ES-I3 (cell line): ENCODE measurements around the gene SEPHS1.
"Not testable (repeated sequence)": the region's sequence is repeated elsewhere in the genome, so short reads cannot be mapped to it uniquely, and the experiment has no call there.

Source experiments
- H3K36me3 ChIP-seq: 2 replicates; pipeline ENCODE4 v1.6.1; 2013; ENCODE audit warnings: mild to moderate bottlenecking, low read length, control low read depth, moderate library complexity; ENCODE audit not compliant: insufficient read depth
- H3K4me1 ChIP-seq: 2 replicates; pipeline ENCODE4 v1.6.1; 2013; ENCODE audit warnings: mild to moderate bottlenecking, control low read depth, low read length; ENCODE audit not compliant: insufficient read depth
- H3K9ac ChIP-seq: 2 replicates; pipeline ENCODE4 v1.6.1; 2013; ENCODE audit warnings: low read depth, mild to moderate bottlenecking, low read length, moderate library complexity
- H3K9me3 ChIP-seq: 2 replicates; pipeline ENCODE4 v1.6.1; 2013; ENCODE audit warnings: mild to moderate bottlenecking, low read length, moderate library complexity; ENCODE audit not compliant: control insufficient read depth, insufficient read depth

SEPHS1 gene

DNA sequence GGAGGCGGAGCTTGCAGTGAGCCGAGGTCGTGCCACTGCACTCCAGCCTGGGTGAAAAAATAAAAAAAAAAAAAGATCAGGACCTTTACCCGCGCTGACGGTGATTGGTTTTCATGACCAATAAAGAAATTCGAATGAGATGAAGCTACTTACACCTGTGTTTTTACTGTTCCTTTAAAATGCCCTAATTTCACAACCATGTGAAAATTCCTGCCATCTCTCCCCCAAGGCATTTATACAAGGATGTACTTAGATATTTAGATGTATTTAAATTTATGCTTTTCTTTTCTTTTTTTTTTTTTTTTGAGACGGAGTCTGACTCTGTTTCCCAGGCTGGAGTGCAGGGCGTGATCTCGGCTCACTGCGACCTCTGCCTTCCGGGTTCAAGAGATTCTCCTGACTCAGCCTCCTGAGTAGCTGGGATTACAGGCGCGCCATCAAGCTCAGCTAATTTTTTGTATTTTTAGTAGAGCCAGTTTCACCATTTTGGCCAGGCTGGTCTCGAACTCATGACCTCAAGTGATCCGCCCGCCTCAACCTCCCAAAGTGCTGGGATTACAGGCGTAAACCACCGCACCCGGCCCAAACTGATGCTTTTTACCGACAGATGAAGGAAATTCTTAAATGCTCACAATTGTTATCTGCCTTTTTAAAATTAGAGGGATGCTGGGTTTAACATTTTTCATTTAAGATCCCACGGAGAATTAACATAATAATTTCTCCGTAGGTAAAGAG lies 45.1 kb downstream of the SEPHS1 start:
- H3K36me3 ChIP-seq = no peaks in the 10 kb centered on the region
- no peaks in the 10 kb centered on the region for H3K4me1 ChIP-seq
- no peaks in the 10 kb centered on the region for H3K9me3 ChIP-seq
- H3K9ac ChIP-seq = peak overlapping the region; percentile 92; the same call in 1 of the 2 replicates

DNA sequence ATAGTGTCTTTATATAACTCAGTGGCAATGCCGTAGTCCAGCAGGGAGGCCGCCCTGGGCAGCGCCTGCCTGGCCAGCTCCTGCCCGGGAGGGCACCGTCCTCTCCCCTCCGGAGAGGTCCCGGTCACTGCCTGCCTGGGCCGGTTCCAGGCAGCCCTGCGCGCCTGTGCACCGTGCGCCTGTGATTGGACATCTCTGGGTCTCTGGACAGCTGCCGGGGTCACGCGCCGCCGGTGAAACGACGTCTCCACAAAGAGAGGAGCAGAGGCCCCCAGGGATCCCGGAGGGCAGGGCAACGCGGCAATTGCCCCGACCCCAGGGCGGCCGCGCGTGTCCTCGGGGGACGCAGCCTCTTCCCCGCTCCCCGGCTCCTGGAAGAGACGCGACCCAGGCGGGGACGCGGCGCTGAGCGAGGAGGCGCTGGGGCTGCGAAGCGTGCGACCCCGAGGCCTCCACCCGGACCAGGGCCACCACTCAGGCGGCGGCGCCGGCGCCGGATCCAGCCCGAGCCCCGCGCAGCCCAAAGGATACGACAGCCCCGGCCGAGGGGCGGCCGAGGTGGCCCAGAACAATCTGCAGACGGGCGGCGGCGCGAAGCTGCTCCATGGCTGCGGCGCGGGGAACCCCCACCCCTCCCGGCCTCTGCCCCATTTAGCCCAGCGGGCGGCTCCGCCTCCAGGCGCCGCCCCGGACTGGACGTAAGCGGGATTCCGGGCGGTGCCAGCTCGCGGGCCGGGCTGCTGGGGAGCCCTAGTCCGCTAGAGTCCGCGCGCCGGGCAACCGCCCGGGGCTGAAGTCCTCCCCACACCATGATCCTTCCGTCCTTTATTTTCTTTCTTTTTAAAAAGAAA lies 48.4 kb downstream of the SEPHS1 start, which contains the start of gene PHYH:
PHYH (minus strand) TSS at position 628 of the 851 bp plus-strand sequence; CDS start at position 606, 22 bp downstream.
- H3K9me3 ChIP-seq = no peaks in the 10 kb centered on the region
- H3K9ac ChIP-seq = peak within 1 kb of the TSS; percentile 90
- H3K4me1 ChIP-seq = no peaks in the 10 kb centered on the region
- H3K36me3 ChIP-seq = no peaks in the 10 kb centered on the region

DNA sequence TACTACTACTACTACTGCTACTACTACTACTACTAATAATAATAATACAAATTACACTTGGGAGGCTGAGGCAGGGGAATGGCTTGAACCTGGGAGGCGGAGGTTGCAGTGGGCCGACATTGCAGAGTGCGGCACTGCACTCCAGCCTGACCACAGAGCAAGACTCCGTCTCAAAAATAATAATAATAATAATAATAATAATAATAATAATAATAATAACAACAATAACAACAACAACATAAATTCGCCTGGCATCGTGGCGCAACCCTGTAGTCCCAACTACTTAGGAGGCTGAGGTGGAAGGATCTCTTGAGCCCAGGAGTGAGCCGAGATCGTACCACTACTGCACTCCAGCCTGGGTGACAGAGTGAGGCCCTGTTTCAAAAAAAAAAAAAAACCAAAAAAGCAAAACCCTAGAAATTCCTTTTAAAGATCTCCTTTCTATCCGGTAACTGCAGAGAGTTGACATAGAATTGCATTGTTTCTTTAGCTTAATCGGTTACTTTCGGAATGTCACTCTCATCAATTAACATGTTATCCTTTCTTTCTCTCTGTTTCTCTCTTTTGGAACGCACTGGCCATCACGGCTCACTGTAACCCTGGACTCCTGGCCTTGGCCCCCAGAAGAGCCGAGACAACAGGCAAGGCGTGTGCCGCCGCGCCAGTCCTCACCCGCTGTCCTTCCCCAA lies 49.2 kb downstream of the SEPHS1 start:
- no peaks in the 10 kb centered on the region for H3K4me1 ChIP-seq
- no peaks in the 10 kb centered on the region for H3K9me3 ChIP-seq
- H3K36me3 ChIP-seq = no peaks in the 10 kb centered on the region
- peak overlapping the region; percentile 90 for H3K9ac ChIP-seq

DNA sequence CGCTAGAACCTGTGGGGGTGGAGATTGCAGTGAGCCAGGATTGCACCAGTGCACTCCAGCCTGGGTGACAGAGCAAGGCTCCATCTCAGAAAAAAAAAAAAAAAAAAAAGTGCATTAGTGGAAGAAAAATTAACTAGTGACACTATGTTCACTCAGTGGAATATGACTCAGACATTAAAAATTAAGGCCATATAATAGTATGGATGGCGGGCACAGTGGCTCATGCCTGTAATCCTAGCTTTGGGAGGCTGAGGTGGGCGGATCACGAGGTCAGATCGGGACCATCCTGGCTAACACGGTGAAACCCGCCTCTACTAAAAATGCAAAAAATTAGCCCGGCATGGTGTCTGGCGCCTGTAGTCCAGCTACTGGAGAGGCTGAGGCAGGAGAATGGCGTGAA lies 51.6 kb downstream of the SEPHS1 start:
- no peaks in the 10 kb centered on the region for H3K4me1 ChIP-seq
- no peaks in the 10 kb centered on the region for H3K9me3 ChIP-seq
- H3K36me3 ChIP-seq = no peaks in the 10 kb centered on the region
- H3K9ac ChIP-seq = no peak overlapping the region

DNA sequence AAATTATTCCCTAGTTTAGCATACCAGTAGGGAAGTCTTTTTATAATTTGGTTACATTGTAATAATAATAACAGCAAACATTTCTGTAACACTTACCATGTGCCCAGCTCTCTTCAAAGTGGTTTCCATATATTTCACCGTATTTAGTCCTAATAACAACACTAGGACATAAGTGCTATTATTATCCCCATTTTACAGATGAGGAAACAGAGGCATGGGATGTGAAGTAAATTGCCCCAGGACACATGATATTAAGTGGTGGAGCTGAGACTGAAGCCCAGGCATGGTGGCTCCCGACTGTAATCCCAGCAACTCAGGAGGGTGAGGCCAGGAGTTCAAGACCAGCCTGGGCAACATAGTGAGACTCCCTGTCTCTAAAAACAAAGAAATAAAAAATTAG lies 53.3 kb downstream of the SEPHS1 start:
- H3K9ac ChIP-seq = no peak overlapping the region
- H3K4me1 ChIP-seq = no peaks in the 10 kb centered on the region
- H3K36me3 ChIP-seq = no peaks in the 10 kb centered on the region
- no peaks in the 10 kb centered on the region for H3K9me3 ChIP-seq

DNA sequence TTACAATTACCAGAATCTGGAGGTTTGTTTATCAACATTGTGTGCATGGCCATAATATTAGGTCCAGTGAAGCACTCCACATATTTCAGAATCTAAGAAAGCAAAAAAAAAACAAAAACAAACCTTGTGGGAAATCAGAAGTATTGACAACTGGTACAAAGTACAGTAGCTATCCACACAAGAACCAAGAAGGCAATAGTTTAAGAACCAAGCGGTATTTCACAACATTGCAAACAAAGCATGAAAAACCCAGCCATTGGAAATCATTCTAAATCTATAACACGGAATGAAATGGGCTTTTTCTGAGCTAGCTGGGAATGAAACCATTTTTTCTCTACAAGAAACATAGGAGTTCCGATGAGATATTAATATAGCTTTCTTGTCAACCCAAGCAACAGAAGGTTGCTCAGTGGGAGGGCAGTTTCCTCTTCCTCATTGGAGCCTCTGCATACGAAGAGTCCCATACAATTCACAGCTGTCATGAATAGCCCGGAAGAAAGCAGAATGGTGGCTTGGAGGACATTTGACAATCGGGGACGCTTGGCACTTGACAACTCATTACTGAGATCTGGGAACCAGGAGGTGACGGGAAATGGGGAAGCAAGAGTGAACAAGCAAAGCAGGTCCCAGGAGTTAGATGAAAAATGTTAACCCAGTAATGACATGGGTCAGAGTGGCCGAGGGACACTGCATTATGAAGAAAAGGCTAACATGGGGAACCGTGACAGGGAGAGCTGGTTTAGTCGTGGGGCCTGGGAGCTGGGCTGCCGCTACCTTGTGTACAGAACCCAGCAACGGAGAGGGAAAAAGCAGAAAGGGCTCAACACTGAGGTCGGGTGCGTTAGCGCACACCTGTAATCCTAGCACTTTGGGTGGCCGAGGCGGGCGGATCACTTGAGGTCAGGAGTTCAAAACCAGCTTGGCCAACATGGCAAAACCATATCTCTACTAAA lies 56.0 kb downstream of the SEPHS1 start:
- H3K9ac ChIP-seq = no peak overlapping the region

DNA sequence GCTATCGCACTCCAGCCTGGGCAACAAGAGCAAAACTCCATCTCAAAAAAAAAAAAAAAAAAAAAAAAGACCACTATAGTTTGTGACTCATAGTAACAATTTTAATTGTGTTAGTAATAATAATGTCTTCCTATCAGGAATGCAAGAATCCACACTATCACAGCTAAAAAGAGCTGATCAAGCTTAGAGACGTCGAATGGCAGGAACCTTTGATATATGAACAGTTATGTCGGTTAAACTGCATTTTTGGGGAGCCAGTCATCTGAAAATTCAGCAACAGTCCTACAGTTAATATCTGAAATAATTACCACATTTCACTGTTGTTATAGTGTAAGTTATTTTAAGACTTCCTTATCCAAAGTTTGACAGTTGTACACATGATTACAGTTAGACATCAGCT lies 57.0 kb downstream of the SEPHS1 start:
- Histone ChIP-seq H3K9me3 (no peaks in the 10 kb centered on the region), H3K36me3 (no peaks in the 10 kb centered on the region), H3K4me1 (no peaks in the 10 kb centered on the region), H3K9ac (no peak overlapping the region)

More for the DNA sequence above, 56.0 kb downstream of the SEPHS1 start:
- H3K36me3 ChIP-seq = no peaks in the 10 kb centered on the region
- no peaks in the 10 kb centered on the region for H3K4me1 ChIP-seq
- H3K9me3 ChIP-seq = no peaks in the 10 kb centered on the region

DNA sequence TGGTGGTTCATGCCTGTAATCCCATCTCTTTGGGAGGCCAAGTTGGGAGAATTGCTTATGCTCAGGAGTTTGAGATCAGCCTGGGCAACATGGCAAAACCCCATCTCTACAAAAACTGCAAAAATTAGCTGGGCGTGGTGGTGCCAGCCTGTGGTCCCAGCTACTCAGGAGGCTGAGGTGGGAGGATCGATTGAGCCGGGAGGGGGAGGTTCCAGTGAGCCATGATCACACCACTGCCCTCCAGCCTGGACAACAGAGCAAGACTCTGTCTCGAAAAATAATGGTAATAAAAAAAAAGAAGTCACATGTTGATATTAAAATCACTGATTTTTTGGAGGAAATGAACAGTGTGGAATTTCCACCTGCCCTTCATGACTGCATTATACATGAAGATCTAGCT lies 64.0 kb downstream of the SEPHS1 start:
- H3K9ac ChIP-seq = no peak overlapping the region
- no peaks in the 10 kb centered on the region for H3K36me3 ChIP-seq
- H3K9me3 ChIP-seq = no peaks in the 10 kb centered on the region
- no peaks in the 10 kb centered on the region for H3K4me1 ChIP-seq

DNA sequence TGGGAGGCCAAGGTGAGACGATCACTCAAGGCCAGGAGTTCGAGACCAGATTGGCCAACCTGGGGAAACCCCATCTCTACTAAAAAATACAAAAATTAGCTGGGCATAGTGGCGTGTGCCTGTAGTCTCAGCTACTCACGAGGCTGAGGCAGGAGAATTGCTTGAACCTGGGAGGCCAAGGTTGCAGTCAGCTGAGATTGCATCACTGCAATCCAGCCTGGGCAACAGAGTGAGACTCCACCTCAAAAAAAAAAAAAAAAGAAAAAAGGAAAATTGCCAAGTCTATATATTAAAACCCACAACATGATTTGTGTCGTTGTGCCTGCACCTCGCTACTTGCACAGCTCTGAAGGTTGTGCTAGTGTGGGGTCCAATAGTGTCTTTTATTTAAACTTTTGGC lies 65.7 kb downstream of the SEPHS1 start:
- H3K9ac ChIP-seq, H3K9me3 ChIP-seq, H3K36me3 ChIP-seq, H3K4me1 ChIP-seq: not testable (repeated sequence)

DNA sequence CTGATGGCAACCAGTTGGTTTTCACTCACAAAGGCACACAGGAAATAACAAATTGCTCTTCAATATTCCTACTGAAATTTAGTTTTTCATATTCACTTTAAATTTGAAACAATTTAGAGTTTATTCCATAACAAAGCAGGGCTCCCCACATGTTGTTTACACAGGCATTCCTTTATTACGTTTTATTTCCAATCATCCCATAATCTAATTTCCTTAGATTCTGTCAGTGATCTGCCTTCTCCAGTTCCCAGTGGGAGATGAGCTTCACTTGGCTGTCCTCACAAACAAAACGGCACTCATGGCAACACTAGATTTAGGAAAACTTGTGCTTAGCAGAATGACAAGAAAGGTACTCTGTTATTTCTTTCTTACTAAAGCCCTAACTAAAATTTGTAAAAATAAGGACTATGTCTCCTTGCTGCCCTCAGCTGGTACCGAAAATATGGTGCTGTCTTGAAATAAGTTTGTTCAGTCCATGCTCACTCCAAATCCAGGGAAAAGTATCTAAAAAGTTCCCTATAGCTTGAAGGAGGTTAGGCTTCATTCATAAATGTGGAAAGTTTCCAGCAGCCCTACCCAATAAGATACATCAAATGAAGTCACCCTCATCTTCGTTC lies 71.2 kb downstream of the SEPHS1 start:
- Histone ChIP-seq H3K9me3 (0 out of 2 replicates have a peak, but pooled peaks cover 5% of the 10 kb centered on the region), H3K36me3 (no peaks in the 10 kb centered on the region), H3K9ac (no peak overlapping the region), H3K4me1 (peaks cover 4% of the 10 kb centered on the region; the same call in 1 of the 2 replicates)

DNA sequence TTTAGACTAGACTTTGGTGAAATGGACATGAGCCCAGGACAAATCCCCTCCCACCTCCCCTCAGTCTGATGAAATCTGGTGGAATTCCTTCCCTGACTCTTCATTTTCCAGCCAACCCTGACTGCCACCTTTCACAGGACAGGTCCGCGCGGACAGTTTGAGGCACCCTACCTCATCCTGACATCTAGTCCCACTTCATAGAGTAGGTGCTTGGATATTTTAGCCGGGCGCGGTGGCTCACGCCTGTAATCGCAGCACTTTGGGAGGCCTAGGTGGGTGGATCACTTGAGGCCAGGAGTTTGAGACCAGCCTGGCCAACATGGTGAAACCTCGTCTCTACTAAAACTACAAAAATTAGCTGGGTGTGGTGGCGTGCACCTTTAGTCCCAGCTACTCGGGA lies 71.9 kb downstream of the SEPHS1 start:
- not testable (repeated sequence) for H3K9me3 ChIP-seq, H3K36me3 ChIP-seq, H3K9ac ChIP-seq, H3K4me1 ChIP-seq

DNA sequence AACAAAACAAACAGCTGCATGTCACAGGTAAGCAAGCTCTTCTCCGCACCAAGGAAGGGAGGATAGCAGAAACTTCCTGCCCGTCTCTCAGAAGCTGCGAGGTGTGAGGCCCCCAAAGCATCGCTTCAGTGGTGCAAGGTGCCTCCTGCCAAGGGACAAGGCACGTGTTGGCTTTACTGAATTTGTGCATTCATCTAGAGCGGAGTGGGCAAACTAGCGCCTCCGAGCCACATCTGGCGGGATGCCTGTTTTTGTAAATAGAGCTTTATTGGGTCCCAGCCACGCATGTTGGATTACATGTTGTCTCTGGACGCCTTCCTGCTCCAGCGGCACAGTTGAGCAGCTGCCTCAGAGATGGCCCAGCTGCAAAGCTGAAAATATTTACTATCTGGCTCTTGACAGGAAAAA lies 75.9 kb downstream of the SEPHS1 start:
- Histone ChIP-seq H3K36me3 (no peaks in the 10 kb centered on the region), H3K4me1 (peaks cover 10% of the 10 kb centered on the region), H3K9me3 (0 out of 2 replicates have a peak, but pooled peaks cover 5% of the 10 kb centered on the region), H3K9ac (no peak overlapping the region)

DNA sequence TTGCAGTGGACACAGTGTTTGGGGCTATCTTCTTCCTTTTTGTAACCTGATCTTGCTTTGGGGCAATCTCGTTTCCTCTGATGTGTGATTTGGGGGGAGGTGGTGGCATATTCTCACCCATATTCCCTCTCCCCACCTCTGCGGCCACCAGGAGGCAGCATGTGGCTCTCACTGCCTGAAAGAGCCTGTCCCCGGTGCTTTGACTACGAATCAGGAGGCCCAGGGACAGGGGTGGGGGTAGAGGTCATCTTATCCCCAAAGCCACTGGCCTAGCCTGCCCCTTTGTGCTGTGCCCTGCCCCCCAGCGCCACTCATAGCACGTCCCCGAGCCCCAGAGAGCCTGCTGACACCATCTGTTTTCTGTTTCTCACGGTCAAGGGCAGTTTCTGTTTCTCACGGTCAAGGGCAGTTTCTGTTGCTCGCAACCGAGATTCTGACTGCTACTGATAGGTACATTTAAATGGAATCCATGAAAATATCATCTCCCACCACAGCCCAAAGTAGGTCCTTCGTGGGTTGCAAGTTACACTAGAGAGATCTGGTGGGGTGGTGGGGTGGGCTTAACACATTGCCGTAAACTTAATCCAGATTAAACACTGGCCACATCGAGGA lies 76.4 kb downstream of the SEPHS1 start:
- Histone ChIP-seq H3K9me3 (0 out of 2 replicates have a peak, but pooled peaks cover 5% of the 10 kb centered on the region), H3K36me3 (no peaks in the 10 kb centered on the region), H3K4me1 (peaks cover 10% of the 10 kb centered on the region), H3K9ac (no peak overlapping the region)
